ENCODE measurements around the gene ZNF774. TPM values are rescaled to one million over a fixed set of nuclear protein-coding genes. Genes with fewer than 3 reads are reported as not detected.

ZNF774 gene
- total and polyA plus RNA-seq, 2 of the 13 experiments (the other 11 are each of a cell fraction or from before 2014, with no cell fraction given): 0.59 to 1.4 TPM

- TF ChIP-seq THAP11 (CRISPR knock-in tag; IDR thresholded peaks at IDR 0.05) (no peak), ZMAT3 (CRISPR knock-in tag; conservative IDR thresholded peaks at IDR 0.05) (no peak), ZNF615 (CRISPR knock-in tag; IDR thresholded peaks at IDR 0.05; ENCODE audit: borderline replicate concordance) (no peak), ZNF704 (CRISPR knock-in tag; IDR thresholded peaks at IDR 0.05; ENCODE audit: borderline replicate concordance) (no peak), KMT2A (CRISPR knock-in tag; IDR thresholded peaks at IDR 0.05) (peak; percentile 52; the same call in 1 of the 2 replicates), ZFP82 (CRISPR knock-in tag; IDR thresholded peaks at IDR 0.05; ENCODE audit: borderline replicate concordance) (no peak), ZNF563 (CRISPR knock-in tag; IDR thresholded peaks at IDR 0.05) (no peak), PBX2 (CRISPR knock-in tag; IDR thresholded peaks at IDR 0.05) (no peak), SETDB1 (CRISPR knock-in tag; IDR thresholded peaks at IDR 0.05; ENCODE audit: borderline replicate concordance) (no peak), PRDM15 (CRISPR knock-in tag; IDR thresholded peaks at IDR 0.05) (0 out of 2 replicates have a peak, but pooled peaks have one; percentile 16), TFE3 (CRISPR knock-in tag; IDR thresholded peaks at IDR 0.05) (no peak), REL (CRISPR knock-in tag; conservative IDR thresholded peaks at IDR 0.05) (no peak), ZNF431 (CRISPR knock-in tag; IDR thresholded peaks at IDR 0.05; ENCODE audit: borderline replicate concordance, low read depth) (no peak), HMG20A (CRISPR knock-in tag; IDR thresholded peaks at IDR 0.05; ENCODE audit: borderline replicate concordance) (peak; percentile 51; the same call in 1 of the 2 replicates), MAFF (IDR thresholded peaks at IDR 0.05; ENCODE audit: low read depth, low read length) (0 out of 2 replicates have a peak, but pooled peaks have one; percentile 29), ARID2 (CRISPR knock-in tag; IDR thresholded peaks at IDR 0.05; ENCODE audit: borderline replicate concordance) (no peak), ZNF460 (CRISPR knock-in tag; IDR thresholded peaks at IDR 0.05; ENCODE audit: borderline replicate concordance) (no peak), SIX1 (CRISPR knock-in tag; IDR thresholded peaks at IDR 0.05; ENCODE audit: borderline replicate concordance) (peak; percentile 29; the same call in 1 of the 2 replicates)
Observed at GRCh38 chr15:90400759-90401314, 48.8 kb downstream of the ZNF774 start (continued).
